ENCODE measurements around the gene WWC2.
A peak's percentile ranks its signal among the peaks of the same experiment; 100 is the strongest.
"Not testable (repeated sequence)": the region's sequence is repeated elsewhere in the genome, so short reads cannot be mapped to it uniquely, and the experiment has no call there.

WWC2 gene

GRCh38 chr4:183172881-183173280, 73.8 kb downstream of the WWC2 start:
- DNase-seq (ENCODE audit: low read depth in 2 of 2), result no peak

- DNase-seq (ENCODE audit: low read depth in 2 of 2), result no peak
These were observed 74.8 kb downstream of the WWC2 start for GRCh38 chr4:183173580-183174526.

GRCh38 chr4:183175631-183176232, 76.7 kb downstream of the WWC2 start:
- no peak for DNase-seq (ENCODE audit: low read depth in 2 of 2)

- DNase-seq (ENCODE audit: low read depth in 2 of 2), result no peak
These were observed 77.9 kb downstream of the WWC2 start for GRCh38 chr4:183177001-183177400.

GRCh38 chr4:183178201-183178600, 79.1 kb downstream of the WWC2 start:
- no peak for DNase-seq (ENCODE audit: low read depth in 2 of 2)

- no peak for DNase-seq (ENCODE audit: low read depth in 2 of 2)
These were observed 81.0 kb downstream of the WWC2 start for GRCh38 chr4:183180096-183180495.

GRCh38 chr4:183180621-183181020, 81.6 kb downstream of the WWC2 start:
- no peak for DNase-seq (ENCODE audit: low read depth in 2 of 2)

GRCh38 chr4:183181081-183181480, 82.0 kb downstream of the WWC2 start:
- no peak for DNase-seq (ENCODE audit: low read depth in 2 of 2)

- DNase-seq (ENCODE audit: low read depth in 2 of 2), result peak in 1 of 2 donors; percentile 2
These were observed 84.0 kb downstream of the WWC2 start for GRCh38 chr4:183182873-183183725.

- DNase-seq (ENCODE audit: low read depth in 2 of 2), result no peak
These were observed 85.0 kb downstream of the WWC2 start for GRCh38 chr4:183183906-183184535.

- DNase-seq (ENCODE audit: low read depth in 2 of 2), result no peak
These were observed 86.0 kb downstream of the WWC2 start for GRCh38 chr4:183185018-183185417.

- no peak for DNase-seq (ENCODE audit: low read depth in 2 of 2)
These were observed 86.5 kb downstream of the WWC2 start for GRCh38 chr4:183185559-183185958.

- DNase-seq (ENCODE audit: low read depth in 2 of 2), result no peak
These were observed 87.8 kb downstream of the WWC2 start for GRCh38 chr4:183186813-183187212.

- DNase-seq (ENCODE audit: low read depth in 2 of 2), result no peak
These were observed 92.0 kb downstream of the WWC2 start for GRCh38 chr4:183190900-183191527.

- no peak for DNase-seq (ENCODE audit: low read depth in 2 of 2)
These were observed 92.6 kb downstream of the WWC2 start for GRCh38 chr4:183191630-183192029.

GRCh38 chr4:183192571-183192970, 93.5 kb downstream of the WWC2 start:
- no peak for DNase-seq (ENCODE audit: low read depth in 2 of 2)

GRCh38 chr4:183193730-183194338, 94.8 kb downstream of the WWC2 start:
- not testable (repeated sequence) for DNase-seq (ENCODE audit: low read depth in 2 of 2)

GRCh38 chr4:183195534-183195933, 96.5 kb downstream of the WWC2 start:
- DNase-seq (ENCODE audit: low read depth in 2 of 2), result no peak

- no peak for DNase-seq (ENCODE audit: low read depth in 2 of 2)
These were observed 98.1 kb downstream of the WWC2 start for GRCh38 chr4:183197140-183197539.

- DNase-seq (ENCODE audit: low read depth in 2 of 2), result no peak
These were observed 101.4 kb downstream of the WWC2 start for GRCh38 chr4:183200453-183200852.

- DNase-seq (ENCODE audit: low read depth in 2 of 2), result no peak
These were observed 102.3 kb downstream of the WWC2 start for GRCh38 chr4:183201331-183201730.
